Tibial nerve (tissue), 3 donors: ENCODE data around the gene EPB41.

ENCODE experiments used
- POLR2A ChIP-seq, 2 donors: fragments of 450-650 bp; IDR thresholded peaks; one replicate each; pipeline ENCODE4 v1.6.1; 2017; ENCODE audit warnings: antibody characterized with exemption in 2 of 2, mild to moderate bottlenecking in 2 of 2, moderate library complexity in 2 of 2
- TF ChIP-seq, protein P1 (sequence below), 5 experiments: fragments of 200-600 bp in 3 of 5; fragments of 450-650 bp in 2 of 5; sonication (generic) in 3 of 5; IDR thresholded peaks; one replicate each; pipeline ENCODE4 v1.5.1; 2016 to 2019; ENCODE audit warnings: antibody characterized with exemption in 5 of 5, mild to moderate bottlenecking in 3 of 5, moderate library complexity in 2 of 5

- TF ChIP-seq, protein P1, sequence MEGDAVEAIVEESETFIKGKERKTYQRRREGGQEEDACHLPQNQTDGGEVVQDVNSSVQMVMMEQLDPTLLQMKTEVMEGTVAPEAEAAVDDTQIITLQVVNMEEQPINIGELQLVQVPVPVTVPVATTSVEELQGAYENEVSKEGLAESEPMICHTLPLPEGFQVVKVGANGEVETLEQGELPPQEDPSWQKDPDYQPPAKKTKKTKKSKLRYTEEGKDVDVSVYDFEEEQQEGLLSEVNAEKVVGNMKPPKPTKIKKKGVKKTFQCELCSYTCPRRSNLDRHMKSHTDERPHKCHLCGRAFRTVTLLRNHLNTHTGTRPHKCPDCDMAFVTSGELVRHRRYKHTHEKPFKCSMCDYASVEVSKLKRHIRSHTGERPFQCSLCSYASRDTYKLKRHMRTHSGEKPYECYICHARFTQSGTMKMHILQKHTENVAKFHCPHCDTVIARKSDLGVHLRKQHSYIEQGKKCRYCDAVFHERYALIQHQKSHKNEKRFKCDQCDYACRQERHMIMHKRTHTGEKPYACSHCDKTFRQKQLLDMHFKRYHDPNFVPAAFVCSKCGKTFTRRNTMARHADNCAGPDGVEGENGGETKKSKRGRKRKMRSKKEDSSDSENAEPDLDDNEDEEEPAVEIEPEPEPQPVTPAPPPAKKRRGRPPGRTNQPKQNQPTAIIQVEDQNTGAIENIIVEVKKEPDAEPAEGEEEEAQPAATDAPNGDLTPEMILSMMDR (IDR thresholded peaks at IDR 0.05) = no peak
- TF ChIP-seq POLR2A (IDR thresholded peaks at IDR 0.05) = no peak
These were observed 247.7 kb downstream of the EPB41 start for GRCh38 chr1:29162025-29162424.
